ENCODE measurements around the gene CCDC137. TPM values are rescaled to one million over a fixed set of nuclear protein-coding genes. Genes with fewer than 3 reads are reported as not detected.

The CCDC137 gene
- total and polyA plus RNA-seq, 2 of the 13 experiments (the other 11 are each of a cell fraction or from before 2014, with no cell fraction given) = 14.6 to 39.1 TPM

- TF ChIP-seq CEBPZ (IDR thresholded peaks at IDR 0.05; ENCODE audit: low read length) (no peak), MYC (CRISPR knock-in tag; IDR thresholded peaks at IDR 0.05; ENCODE audit: borderline replicate concordance) (peak; percentile 100), PLRG1 (conservative IDR thresholded peaks at IDR 0.05) (no peak), ZNF503 (CRISPR knock-in tag; IDR thresholded peaks at IDR 0.05) (peak; percentile 71), ZSCAN30 (CRISPR knock-in tag; IDR thresholded peaks at IDR 0.05) (0 out of 2 replicates have a peak, but pooled peaks have one; percentile 57), ZEB1 (IDR thresholded peaks at IDR 0.05; ENCODE audit: insufficient replicate concordance, low read depth) (no peak), DDIT3 (CRISPR knock-in tag; IDR thresholded peaks at IDR 0.05) (peak; percentile 55; the same call in 1 of the 2 replicates), HMGA1 (CRISPR knock-in tag; conservative IDR thresholded peaks at IDR 0.05) (no peak), PHF5A (CRISPR knock-in tag; IDR thresholded peaks at IDR 0.05; ENCODE audit: low read depth, unreplicated experiment) (peak; percentile 100), MLXIP (CRISPR knock-in tag; IDR thresholded peaks at IDR 0.05; ENCODE audit: borderline replicate concordance) (peak; percentile 37; the same call in 1 of the 2 replicates), GPN1 (CRISPR knock-in tag; IDR thresholded peaks at IDR 0.05; ENCODE audit: borderline replicate concordance) (peak; percentile 52; the same call in 1 of the 2 replicates), ZNF224 (CRISPR knock-in tag; IDR thresholded peaks at IDR 0.05) (no peak), ZNF235 (CRISPR knock-in tag; IDR thresholded peaks at IDR 0.05; ENCODE audit: borderline replicate concordance) (peak; percentile 48; the same call in 1 of the 2 replicates)
- TF ChIP-seq, protein P1, sequence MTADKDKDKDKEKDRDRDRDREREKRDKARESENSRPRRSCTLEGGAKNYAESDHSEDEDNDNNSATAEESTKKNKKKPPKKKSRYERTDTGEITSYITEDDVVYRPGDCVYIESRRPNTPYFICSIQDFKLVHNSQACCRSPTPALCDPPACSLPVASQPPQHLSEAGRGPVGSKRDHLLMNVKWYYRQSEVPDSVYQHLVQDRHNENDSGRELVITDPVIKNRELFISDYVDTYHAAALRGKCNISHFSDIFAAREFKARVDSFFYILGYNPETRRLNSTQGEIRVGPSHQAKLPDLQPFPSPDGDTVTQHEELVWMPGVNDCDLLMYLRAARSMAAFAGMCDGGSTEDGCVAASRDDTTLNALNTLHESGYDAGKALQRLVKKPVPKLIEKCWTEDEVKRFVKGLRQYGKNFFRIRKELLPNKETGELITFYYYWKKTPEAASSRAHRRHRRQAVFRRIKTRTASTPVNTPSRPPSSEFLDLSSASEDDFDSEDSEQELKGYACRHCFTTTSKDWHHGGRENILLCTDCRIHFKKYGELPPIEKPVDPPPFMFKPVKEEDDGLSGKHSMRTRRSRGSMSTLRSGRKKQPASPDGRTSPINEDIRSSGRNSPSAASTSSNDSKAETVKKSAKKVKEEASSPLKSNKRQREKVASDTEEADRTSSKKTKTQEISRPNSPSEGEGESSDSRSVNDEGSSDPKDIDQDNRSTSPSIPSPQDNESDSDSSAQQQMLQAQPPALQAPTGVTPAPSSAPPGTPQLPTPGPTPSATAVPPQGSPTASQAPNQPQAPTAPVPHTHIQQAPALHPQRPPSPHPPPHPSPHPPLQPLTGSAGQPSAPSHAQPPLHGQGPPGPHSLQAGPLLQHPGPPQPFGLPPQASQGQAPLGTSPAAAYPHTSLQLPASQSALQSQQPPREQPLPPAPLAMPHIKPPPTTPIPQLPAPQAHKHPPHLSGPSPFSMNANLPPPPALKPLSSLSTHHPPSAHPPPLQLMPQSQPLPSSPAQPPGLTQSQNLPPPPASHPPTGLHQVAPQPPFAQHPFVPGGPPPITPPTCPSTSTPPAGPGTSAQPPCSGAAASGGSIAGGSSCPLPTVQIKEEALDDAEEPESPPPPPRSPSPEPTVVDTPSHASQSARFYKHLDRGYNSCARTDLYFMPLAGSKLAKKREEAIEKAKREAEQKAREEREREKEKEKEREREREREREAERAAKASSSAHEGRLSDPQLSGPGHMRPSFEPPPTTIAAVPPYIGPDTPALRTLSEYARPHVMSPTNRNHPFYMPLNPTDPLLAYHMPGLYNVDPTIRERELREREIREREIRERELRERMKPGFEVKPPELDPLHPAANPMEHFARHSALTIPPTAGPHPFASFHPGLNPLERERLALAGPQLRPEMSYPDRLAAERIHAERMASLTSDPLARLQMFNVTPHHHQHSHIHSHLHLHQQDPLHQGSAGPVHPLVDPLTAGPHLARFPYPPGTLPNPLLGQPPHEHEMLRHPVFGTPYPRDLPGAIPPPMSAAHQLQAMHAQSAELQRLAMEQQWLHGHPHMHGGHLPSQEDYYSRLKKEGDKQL (CRISPR knock-in tag; IDR thresholded peaks at IDR 0.05; ENCODE audit: low read depth) = 0 out of 2 replicates have a peak, but pooled peaks have one; percentile 22
These were observed 36.6 kb downstream of the CCDC137 start, which contains the start of gene MRPL12 (continued) for GRCh38 chr17:81702934-81703746.
